NCI-H1105 treated with DMSO at 0.1 percent for 48 hours (cell line): ENCODE measurements around the gene TRIP13.
"Not testable (repeated sequence)": the region's sequence is repeated elsewhere in the genome, so short reads cannot be mapped to it uniquely, and the experiment has no call there.

Experiments
- DNase-seq: peaks from one replicate; lab custom pipeline; 2025; lab: John Stamatoyannopoulos, UW

TRIP13 gene

GRCh38 chr5:937151-937924 lies 44.7 kb downstream of the TRIP13 start:
- DNase-seq: no peak

GRCh38 chr5:939368-939767 lies 46.7 kb downstream of the TRIP13 start:
- no peak for DNase-seq

DNA sequence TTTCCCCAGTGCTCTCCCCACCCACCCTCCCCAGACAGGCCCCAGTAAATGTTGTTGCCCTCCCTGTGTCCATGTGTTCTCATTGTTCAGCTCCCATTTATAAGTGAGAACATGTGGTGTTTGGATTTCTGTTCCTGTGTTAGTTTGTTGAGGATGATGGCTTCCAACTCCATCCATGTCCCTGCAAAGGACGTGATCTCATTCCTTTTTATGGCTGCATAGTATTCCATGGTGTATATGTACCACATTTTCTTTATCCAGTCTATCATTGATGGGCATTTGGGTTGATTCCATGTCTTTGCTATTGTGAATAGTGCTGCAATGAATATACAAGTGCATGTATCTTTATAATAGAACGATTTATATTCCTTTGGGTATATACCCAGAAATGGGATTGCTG lies 48.1 kb downstream of the TRIP13 start:
- not testable (repeated sequence) for DNase-seq

GRCh38 chr5:943201-943917 lies 50.7 kb downstream of the TRIP13 start:
- DNase-seq: no peak

GRCh38 chr5:943918-944620 lies 51.4 kb downstream of the TRIP13 start:
- DNase-seq: no peak

DNA sequence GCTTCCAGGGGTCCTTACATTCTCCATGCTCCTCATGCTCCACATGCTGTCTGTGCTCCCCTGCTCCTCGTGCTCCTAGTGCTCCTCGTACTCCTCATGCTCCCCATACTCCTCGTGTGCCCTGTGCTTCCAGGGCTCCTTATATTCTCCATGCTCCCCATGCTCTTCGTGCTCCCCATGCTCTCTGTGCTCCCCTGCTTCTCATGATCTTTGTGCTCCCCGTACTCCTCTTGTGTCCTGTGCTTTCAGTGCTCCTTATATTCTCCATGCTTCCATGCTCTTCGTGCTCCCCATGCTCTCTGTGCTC lies 51.9 kb downstream of the TRIP13 start:
- DNase-seq: no peak

- no peak for DNase-seq
Observed at GRCh38 chr5:944992-945685, 52.5 kb downstream of the TRIP13 start.

DNA sequence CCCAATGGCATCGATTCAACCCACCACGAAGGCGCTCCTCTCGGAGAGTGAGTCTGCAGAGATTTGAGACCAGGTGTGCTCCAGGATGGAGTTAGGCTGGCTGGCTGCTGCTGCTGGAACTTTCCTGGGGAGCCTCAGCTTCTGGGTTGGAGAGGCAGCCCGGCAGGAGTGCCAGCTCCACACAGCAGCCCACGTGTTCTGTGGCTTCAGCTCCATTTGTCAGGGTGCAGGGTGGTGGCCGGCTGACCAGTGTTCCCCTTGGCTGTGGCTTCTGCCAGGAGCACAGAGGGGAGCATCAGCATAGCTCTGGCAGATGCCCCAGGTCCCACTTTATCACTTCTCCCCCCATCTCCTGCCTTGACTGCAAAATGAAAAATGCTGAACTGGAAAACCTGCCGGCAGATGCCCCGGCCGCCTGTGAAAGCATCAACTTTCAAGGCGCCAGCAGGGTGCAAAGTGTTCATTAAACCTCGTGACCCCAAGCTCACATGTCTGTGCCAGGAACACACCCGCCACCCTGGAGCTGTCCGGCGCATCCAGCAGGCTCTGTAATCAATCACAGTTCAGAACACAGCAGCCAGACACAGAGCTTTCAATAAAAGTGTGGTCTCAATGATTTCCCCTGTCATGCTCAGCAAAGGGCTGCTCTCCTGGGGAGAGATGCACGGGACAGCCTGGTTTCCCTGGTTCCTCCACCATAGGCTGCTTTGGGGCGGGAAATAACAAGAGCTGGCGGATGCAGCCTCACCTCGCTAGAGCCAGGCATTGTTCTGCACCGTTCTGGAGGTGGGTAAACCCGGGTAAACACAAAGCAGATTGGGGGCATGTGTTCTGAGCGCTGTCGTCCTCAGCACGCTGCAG lies 53.2 kb downstream of the TRIP13 start:
- DNase-seq: peak; percentile 56

- no peak for DNase-seq
Observed at GRCh38 chr5:946720-947625, 54.3 kb downstream of the TRIP13 start.

- no peak for DNase-seq
Observed at GRCh38 chr5:947626-948471, 55.2 kb downstream of the TRIP13 start.

GRCh38 chr5:948472-949274 lies 56.0 kb downstream of the TRIP13 start:
- no peak for DNase-seq

GRCh38 chr5:949275-949543 lies 56.5 kb downstream of the TRIP13 start:
- DNase-seq: no peak

DNA sequence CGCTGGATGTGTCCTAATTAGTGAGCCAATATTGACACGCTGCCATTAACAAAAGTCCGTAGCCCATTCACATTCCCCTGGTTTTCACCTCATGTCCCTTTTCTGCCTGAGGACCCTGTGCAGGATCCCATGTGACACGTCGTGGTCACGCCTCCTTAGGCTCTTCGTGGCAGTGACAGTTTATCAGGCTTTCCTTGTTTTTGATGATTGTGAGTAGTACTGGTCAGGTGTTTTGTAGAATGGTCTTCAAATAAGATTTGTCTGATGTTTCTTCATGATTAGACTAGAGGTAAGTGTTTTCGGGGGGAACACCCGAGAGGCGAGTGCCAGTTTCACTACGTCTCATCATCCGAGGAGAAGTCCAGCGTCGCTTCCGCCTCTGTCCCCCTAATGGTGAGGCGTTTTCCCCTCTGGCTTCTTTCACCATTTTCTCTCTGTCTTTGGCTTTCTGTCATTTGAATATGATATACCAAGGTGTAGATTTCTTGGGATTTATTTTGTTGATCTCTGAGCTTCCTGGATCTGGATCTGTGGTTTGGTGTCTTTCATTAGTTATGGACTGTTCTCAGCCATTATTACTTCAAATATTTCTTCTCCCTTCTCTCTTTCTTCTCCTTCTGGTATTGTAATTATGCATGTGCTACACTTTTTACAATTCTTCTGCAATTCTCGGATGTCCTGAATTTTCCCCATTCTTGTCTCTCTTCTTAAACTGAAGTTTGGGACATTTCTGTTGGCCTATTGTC lies 57.3 kb downstream of the TRIP13 start:
- no peak for DNase-seq

DNA sequence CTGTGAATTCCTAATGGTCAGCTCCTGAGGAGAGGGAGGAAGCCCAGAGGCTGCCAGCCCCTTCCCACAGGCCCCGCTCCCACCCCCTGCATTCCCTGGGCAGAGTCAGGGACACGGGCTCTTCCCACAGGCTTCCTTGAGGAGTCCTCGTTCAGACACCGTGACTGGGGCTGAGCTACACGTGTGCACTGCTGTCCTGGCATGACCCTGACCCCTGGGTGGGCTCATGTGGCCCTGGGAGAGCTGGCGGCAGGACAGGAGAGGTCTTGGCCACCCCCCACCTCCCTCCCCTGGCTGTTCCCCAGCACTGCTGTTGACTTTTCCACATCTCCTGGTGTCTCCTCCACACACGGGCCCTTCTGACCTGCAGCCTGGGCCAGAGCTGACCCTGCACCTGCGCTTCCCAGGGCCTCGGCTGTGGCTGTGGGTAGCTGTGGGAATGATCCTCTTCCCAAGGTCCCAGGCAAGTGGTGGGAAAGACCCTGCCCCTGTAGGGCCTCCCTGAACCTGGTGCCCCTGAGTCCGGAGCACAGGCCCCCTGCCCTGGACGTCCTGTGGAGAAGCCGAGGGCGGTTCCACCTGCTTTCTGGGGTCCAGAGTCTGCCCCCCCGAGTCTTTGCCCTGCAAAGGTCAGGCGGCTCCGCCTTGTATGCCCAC lies 59.4 kb downstream of the TRIP13 start:
- DNase-seq: no peak

DNA sequence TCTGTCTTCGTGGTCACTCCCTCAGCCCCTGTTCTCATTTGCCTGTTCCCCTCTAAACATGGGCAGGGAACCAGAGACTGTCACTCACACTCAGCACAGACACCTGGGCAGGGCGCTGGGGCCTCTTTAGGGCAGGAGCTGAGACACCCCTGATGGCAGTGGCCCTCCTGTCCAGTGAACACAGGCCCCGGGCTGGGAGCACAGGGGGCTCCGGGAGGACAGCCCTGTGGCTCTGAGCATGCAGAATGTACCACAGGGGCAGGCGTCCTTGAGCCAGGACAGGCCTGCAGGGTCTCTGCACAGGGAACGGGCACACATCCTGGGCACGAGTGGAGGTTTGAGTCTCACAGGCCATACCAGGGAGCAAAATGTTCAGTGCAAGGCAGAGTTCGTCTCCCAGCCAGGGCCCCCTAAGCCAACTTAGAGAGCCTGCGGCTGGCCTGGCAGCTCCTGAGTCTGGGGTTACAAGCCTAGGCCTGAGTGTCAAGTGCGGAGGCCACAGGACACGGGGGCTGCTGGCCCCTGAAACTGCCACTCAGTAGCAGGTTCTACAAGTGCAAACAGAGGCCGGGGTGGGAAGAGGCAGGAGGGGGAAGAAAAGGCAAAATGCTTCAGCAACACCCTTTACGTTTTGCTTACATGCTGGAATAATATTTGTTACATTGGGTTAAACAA lies 60.0 kb downstream of the TRIP13 start:
- DNase-seq: no peak

DNA sequence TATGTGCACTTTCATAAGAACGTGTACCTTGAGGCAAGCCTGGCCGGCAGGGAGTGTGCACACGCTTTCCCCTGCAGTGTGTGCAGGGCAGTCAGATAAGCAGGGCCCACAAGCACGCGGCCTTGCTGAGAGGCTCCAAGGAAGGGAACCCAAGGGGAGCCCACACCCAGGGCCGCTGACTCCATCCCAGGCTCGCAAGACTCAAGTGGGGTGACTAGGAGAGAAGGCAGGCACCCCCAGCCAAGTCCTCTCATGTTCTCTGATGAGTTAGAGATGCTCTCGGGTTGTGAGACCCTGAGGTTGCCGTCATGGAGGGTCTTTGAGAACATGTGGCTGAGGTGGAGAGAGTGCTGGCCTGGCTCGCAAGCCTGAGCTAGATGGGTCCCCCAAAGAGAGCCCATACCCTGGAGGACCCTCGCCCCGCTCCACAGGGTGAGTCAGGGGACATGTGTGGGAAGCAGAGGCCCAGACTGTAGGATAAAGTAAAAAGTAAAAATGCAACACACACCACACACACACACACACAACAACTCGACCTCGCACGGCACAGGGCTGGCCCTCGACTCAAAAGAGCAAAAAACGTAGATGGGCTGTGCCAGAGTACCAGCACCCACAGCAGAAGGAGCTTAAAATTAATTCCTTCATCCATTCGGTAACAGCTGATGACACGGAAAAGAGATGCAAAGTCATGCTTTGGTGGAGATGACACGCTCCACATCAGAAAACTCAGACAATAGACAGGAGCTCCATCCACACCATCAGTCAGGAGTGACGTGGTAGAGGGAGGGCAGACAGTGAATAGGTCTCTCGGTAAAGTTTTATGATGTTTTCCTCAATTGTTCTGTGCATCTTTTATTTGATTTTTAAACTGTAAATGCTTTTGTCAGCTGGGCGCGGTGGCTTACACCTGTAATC lies 61.1 kb downstream of the TRIP13 start:
- DNase-seq: no peak
